Measurements from ENCODE around the gene PDIA6.

Gene PDIA6

DNA sequence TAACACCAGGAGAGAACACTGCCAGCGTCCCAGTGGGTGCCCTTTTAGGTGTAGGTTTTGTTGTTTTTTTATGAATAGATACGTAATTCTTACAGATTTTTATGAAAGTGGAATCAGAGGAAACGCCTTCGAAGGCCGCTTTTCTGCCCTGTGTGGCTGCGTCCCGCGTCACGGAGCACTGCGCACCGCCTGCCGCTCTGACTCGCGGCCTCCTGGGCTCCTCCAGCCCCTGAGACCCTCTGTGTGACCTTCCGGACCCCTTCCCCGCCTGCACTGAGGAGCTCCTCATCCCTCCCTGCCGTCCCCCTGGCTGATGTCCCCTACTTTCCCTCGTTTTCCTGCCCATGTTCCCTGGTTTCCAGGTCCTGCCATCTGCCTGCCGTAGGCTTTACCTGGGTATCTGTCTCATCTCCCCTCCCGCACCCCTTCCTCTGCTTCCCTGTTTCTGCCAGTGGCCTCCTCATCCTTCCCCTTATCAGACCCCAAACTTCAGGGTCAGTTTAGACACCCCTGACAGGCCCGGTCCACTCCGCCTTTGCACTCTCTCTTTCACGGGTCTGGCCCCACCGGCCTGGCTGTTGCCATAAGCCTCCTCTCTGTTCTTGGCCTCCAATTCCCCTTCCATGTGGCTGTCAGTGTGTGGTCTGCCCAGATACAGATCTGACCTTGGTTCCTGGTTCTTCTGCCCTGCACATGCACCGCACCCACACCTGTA, 32.7 kb downstream of the PDIA6 start:
- DNase-seq = no peak

DNA sequence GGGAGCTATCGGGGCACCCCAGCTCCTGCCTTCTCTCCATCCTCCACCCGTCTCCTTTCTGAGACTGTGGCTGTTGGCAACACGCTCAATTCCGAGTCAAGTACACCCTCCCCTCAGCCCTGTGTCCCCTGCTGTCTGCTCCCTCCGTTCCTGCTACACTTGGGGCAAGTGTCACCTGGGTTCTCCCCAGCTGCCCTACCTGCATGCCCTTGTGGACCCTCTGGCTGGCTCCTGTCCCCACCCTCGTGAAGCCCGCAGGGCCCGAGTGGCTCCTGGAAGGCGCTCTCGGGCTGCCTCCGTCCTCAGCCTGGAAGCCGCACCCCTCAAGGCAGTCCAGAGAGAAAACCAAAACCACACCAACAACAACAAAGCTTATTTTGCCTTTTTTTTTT, 33.9 kb downstream of the PDIA6 start:
- no peak for DNase-seq

DNA sequence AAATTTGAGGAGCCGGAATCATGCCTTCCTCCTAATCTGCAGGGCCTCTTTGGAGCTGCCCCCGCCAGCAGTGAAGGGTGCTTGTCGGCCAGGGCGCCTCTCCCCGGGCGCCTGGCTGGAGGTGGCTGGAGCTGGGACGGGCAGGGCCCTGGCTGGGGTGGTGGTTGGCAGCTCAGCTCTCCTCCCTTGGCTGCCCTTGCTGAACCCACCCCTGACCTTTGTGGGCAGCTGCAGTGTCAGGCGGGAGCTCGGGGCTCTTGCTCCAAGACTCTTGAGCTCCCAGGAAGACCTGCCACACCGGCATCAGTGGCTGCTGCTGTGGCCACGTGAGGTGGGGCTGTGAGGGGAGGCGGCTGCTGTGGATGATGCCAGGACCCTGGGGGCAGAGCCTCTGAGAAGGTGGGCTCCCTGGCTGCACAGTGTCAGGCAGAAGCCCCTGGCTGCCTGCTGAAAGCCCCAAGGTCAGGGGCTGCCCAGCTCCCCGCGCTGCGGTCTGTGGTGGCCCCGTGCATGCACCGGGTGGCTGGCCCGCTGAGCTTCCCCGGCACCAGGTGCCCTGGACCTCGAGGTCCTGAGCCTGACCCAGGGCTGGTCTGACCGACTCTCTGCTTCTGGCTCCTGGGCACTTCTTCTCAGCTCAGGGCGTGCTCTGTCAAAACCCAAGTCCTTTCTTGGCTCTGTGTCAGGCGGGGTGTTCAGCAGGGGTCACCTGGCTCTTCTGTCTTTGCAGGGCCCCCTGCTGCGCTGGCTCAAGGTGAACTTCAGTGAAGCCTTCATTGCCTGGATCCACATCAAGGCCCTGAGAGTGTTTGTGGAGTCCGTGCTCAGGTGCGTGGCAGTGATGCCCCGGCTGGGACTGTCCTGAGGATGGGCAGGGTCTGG, 34.5 kb downstream of the PDIA6 start:
- DNase-seq = no peak

DNA sequence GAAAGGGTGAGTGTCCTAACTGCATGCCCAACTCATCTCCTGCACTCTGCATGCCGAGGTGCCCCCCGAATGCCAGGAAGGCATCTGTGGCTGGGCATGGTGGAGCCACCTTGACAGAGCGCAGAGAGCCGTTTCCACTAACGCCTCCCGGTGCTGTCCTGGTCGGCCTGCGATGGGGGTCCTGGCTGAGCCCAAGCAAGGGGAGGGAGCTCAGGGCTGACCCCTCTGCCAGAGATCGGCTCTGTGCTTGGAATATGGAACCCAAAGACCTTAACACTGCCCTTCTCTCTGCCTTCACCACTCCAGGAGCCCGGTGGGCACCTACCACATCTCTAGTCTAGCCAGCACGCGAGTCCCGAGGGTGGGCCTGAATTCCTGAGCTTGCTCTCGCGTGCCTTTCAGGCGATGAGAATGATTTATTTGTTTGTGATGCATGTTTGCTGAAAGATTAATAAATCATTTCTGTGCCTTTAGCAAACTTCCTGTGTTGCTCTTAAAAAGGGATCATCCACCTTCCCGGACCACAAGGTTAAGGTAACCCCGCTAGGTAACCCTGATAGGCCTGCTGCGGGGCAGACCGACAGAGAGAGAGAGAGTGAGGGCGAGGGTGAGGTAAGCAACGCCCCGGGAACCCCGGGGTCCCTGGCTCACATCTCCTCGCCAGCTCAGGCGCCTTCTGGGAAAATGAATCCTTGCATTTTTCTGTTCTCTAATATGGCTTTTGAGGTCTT, 35.3 kb downstream of the PDIA6 start:
- no peak for DNase-seq

DNA sequence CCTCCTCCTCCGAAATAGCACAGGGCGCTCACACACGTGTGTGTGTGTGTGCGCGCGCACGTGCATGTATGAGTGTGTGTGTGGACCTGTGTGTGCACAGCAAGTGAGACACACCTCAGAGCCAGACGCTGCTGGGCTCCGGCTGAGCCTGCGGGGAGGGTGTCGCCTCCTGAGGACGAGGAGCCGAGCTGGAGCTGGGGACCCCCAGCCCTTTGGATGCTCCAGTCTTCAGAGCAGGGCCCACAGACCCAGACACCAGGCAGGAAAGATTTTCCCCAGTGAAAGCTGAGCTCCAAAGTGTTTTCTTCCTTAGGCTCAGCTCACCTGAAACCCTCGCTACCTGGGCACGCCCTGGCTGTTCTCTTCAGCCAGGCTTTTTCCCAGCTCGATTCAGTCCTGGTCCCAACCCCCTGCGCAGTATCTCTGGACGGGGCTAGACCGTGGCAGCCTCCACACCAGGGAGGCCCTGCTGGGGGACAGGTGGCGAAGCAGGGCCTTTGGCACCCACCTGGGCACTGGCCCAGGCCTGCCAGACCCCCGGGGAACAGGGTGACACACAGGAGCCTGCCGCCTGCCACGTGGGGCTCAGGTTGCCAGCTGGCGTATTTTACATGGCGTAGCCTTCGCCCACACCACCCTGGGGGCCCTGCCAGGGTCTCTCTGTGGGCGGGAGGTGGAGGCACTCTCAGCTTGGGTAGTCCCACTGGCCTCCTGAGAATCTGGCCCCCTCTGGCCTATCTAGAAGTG, 36.2 kb downstream of the PDIA6 start:
- no peak for DNase-seq

DNA sequence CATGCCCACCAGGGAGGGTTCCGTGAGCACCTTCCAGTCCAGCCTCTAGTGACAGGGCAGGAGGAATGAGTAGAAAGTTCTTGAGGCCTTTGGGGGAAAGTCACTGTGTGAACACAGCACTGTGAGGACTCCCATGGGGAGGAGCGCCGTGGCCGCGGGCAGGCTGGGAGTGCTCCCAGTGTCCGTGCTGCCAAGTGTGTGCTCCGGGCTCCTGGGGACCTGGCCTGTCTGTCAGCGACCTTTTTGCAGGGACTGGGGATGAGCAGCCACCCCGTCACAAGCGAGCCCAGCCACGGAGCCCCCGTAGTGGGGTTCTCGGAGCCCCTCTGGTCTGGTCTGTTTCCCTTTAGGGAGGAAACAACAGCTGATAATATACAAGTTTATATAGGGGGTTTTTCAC, 36.8 kb downstream of the PDIA6 start:
- no peak for DNase-seq

DNA sequence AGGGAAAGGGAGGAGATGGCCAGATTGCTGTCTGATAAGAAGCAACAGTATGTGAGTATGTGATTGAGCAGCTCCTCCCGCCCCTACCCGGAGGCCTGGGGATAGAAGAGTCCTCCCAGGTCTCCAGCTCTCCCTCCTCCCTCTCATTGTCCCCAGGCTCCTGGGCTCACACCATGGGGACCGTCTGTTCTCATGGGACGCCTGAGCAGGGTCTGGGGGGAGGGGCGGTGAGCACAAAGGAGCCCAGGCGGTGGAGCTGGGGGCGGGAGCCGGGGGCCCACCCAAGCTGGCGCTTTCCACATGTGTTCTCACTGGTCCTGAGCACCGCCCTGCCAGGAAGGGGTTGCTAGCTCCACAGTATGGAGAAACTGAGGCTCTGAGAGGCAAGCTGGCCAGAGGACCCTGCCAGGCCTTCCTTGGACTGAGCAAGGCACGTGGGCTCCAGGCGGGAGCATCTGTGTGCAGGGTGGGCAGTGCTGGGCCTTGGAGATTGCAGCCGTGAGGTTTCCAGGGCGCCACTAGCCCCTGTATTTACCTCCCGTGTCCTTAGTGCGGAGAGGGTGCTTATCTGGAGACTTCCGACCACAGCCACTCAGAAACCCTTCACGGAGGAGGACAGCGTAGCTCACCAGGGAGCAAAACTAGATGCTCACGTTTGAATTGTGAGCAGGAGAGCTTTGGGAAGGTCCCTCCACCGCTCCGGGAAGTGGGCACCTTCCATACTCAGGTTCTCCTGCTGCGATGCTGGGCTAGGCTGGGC, 37.4 kb downstream of the PDIA6 start:
- no peak for DNase-seq

DNA sequence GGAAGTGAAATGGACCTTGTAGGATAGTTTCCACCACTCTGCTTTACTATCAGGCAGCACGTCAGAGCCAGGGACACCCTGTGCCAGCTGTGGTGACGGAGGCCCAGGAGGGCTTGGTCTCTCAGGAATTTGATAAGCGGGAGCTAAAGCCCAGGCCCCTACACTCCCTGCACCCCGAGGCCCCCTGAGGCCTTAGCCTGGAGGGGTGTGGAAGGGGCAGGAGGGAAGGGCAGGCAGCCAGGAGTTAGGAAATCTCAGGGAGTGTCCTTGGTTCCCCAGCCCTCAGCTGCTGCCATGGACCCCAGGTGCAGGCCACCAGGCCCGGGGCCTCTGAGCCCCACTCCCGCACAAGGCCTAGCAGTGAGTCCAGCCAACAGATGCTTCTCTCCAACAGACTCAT, 38.2 kb downstream of the PDIA6 start:
- no peak for DNase-seq

DNA sequence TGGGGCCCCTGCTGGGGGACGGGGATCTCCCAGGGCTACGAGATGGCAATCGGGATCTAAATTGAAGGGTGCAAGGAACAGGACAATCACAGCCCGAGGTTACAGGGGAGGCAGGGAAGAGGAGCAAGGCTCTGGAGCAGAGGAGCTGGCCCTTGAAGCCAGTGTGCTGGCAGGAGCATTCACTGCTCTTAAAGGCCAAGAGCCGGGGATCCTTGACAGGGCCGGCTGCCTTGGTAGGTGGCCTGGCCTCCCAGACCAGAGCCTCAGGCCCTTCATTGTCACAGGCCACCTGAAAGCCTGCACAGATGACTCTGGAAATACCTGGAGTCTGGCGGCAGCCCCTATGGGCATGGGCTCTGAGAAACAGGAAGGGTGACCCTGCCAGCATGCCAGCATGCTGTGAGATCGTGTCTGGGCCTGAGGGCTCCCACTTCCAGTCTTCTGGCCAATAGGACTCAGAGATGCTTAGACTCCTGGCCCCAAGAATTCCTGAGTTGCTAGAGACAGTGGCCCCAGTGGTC, 38.7 kb downstream of the PDIA6 start:
- no peak for DNase-seq

DNA sequence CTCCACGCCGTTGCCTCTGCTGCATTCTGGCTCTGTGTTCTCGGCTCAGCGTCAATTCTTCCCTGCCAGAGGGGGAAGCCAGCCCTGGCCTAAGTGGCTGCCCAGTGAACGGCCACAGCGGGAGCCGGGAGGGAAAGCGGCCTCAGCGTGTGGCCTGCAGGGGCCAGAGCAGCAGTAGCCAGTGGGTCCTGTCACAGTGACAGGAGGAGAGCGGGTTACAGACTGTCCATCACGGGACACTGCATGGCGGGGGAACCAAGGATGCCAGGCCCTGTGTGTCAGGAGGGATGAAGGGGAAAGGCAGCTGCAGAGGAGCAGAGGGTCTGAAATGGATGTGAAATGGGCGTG, 39.7 kb downstream of the PDIA6 start:
- DNase-seq = no peak

DNA sequence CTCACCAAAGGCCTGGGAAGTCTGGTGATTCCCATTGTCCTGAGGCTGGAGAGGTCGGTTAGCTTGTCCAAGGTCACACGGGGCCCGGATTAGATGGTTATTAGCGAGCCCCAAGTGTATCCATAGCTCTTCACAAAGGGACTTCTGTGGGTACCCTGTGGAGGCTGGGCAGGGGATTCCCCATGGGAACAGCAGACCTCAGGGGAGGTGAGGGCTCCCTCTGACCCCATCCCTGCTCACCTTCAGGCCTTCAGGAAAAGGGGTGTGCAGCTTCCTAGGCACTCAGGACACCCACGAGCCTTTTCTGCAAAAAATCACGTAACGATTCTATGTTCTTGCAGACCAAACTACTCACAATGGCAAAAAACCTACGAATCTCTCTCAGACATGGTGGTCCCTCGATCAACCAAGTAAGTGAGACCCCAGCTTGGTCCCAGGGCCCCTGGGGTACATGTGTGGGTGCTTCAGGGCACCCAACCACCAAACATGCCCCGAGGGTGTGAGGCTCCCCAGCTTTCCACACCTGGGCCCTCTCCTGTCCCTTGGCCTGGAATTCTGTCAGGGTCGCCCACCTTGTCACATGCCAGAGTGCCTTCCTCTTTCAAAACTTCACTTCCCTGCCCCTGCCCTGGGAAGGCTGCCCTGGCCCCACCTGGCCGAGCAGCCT, 40.3 kb downstream of the PDIA6 start:
- DNase-seq = no peak

DNA sequence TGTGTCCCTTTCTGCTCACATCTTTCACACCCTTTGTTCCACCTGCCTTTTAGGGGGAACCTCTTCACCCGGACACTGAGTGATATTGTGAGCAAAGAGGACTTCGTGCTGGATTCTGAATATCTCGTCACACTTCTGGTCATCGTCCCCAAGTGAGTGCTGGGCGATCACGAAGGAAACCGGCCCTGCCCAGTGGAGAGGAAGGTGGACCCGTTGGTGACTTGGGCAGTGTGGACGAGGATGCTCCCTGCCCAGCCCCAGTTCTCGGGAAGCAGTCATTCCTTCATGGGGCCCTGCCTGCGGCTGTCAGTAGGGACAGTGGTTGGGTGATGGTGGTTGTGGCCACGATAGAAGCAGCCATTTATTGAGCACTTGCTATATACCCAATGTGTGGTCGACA, 40.8 kb downstream of the PDIA6 start:
- DNase-seq = no peak

DNA sequence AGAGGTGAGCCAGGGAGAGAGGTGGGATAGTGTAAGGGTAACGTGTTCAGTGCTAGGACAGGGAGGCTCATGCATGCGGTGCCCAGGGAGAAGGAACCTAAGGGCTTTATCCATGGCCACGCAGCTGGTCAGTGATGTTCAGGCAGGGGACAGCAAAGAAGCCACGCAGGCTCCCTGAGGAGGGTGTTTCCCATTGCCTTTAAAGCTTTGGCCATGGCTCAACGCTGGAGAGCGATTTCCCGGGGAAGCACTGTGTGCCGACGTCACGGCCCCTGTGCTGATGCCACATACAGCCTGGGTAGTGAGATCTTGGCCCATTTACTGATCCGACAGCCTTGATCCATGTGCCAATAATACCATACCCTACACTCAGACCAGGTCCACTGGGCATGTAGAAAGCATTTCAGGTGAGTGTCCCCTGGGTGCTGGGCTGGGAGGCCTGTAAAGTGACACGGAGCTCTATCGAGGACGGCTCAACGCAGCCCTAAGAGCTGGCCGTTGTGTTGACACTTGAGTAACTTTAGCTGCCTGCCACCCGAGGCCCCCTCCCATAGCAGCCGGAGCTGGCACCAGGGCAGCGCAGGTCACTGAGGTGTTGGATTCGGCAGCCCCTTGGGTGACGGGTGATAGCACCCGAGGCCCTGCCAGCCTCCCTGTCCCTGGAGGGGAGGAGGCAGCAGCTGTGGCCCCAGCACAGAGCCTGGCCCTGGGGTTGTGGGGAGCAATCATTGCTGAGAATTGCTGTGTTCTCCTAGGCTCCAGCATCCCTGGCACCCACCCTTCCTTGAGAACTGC, 41.4 kb downstream of the PDIA6 start:
- no peak for DNase-seq

DNA sequence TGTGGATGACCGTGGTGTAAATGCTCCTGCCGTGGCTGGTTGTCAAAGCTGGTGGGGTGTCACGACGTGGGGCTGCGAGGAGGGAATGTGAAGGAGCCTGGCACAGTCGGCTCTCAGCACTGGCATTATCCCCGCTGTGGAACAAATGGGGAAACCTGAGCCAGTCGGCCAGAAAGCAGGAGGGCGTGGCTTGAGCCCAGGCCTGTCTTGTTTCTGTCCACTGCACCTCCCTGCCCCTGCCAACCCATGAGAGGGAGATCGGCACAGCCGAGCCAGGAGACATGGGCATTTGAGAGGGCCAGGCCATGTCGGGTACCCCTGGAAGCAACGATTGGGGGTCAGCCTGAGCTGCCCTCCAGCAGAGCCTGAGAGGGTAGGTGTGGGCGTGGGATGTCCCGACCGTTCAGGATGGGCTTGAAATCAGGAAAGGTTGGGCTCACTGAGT, 44.5 kb downstream of the PDIA6 start:
- no peak for DNase-seq

DNA sequence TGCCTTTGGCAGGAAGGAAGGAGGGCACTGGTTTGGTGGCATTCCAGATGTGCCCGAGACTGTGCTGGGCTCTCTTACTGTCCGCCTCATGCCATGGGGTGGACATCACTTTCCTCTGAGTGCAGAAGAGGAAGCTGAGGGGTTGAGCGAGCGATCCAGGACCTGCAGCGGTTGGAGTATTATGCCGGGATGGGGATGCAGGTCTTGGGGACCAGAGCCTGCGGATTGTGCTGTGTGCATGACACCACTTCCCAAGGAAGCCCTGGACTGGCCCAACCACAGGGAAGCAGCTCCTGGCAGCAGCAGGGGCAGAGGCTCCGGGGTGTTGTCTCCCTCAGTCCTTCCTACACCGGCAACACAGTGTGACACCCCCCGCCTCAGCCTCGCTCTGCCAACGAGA, 46.7 kb downstream of the PDIA6 start:
- no peak for DNase-seq

DNA sequence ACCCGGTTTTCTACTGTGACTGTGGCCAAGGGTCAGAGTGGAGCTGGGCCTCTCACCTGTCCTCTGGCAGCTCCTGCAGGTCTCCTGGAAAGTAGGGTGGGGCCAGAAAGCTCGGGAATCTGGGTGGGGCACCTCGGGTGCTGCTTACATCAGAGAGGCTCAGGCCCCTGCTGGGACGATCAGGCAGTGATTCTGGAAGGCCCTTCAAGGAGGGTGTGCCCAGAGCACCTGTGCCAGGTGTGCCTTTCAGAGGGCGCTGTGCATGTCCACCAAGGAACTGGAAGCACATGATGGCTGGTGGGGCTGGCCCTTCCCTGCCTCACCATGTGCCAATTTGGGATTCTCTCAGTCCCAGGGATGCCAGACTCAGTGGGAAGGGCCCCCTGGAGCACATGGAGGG, 47.1 kb downstream of the PDIA6 start:
- no peak for DNase-seq

DNA sequence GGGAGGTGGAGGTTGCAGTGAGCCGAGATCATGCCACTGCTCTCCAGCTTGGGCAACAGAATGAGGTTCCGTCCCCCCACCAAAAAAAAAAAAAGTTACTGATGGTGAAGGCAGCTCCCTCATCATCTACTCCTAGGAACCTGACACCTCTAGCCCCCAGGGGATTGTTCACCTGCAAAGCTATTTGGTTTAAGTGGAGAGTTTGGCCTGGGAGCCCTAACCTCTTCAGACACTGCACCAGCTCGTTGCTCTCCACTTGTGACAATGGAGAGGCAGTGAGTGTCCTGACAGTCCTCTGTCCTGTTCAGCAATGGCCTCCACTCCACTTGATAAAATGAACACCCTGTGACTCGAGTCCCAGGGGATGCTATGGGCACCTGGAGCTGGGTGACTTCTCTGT, 47.7 kb downstream of the PDIA6 start:
- DNase-seq = no peak

DNA sequence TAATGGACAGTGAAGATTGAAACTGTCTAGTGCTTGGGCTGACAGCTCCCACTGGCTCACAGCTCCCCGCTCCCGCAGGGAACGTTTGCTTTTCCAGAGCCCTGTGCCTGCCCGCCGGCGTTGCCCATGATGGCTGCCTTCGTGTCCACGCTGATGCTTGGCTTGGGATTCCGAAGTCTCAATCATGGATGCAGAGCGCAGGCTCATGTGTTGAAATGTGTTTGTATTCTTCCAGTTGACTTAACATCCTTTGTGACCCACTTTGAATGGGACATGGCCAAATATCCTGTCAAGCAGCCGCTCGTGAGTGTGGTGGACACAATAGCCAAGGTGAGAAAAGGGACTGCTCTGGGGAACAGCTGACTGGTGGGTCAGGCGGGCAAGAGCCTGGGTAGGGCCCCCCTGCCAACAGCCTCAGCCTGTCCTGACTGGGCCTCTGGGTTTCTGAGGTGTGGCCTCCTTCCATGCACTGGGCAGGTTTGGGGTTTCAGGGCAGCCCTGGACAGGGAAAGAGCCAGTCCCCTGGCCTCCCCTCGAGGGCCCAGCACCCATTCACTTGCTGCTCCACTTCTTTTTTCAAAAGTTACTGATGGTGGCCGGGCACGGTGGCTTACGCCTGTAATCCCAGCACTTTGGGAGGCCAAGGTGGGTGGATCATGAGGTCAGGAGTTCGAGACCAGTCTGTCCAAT, 48.3 kb downstream of the PDIA6 start:
- DNase-seq = no peak

DNA sequence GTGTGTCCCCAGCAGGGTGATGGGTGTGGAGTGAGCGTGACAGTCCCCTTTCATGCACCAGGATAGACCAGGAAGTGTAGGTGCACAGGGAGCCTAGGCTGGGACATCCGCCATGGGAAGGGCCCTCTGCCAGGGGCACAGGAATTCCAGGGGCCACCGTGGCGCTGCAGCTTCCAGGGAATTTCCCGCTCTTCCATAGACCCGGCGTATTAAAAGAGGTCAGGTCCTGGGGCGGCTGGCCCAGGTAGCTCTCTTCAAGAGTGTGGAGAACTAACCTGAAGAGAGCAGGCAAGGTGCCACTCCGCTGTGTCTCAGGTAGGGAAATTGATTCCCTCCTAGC, 49.2 kb downstream of the PDIA6 start:
- DNase-seq = no peak

Data from DMS53 (cell line).